Pancreas (tissue), 10 donors: ENCODE results near the gene ELAVL2. TPM values are rescaled to one million over a fixed set of nuclear protein-coding genes. Genes with fewer than 3 reads are reported as not detected.

Experiments
- ATAC-seq, 4 donors: fragments of 200-7000 bp; cut with Tn5 transposase; one replicate each; pipeline versions ENCODE4 v1.8.0 to v1.9.1; 2020; ENCODE audit warnings: mild to moderate bottlenecking in 4 of 4, moderate library complexity in 4 of 4
- DNase-seq, 6 donors: peaks; one replicate each; pipeline ENCODE4 v3.0.0-alpha.2; 2020
- FAIRE-seq: peaks from 2 replicates; lab custom pipeline; 2012; peaks lifted over from hg19 to GRCh38; lab: Jason Lieb, UNC
- H3K27ac ChIP-seq, 4 donors: fragments of 200-600 bp; sonication (generic); 1 replicate in 3 of 4; 2 replicates in 1 of 4; pipeline versions ENCODE4 v1.5.0 to v1.8.0; 2020
- H3K27me3 ChIP-seq, 4 donors: fragments of 200-600 bp; one replicate each; pipeline ENCODE4 v1.8.0; 2021
- H3K36me3 ChIP-seq, 3 donors: fragments of 200-600 bp; sonication (generic) in 1 of 3; one replicate each; pipeline versions ENCODE4 v1.5.0 to v1.8.0; 2020 to 2021
- H3K4me1 ChIP-seq, 3 donors: fragments of 200-600 bp; one replicate each; pipeline ENCODE4 v1.8.0; 2021
- H3K4me3 ChIP-seq, 4 donors: fragments of 200-600 bp; sonication (generic) in 2 of 4; one replicate each; pipeline versions ENCODE4 v1.5.0 to v1.8.0; 2020 to 2021
- H3K9me3 ChIP-seq, 4 donors: fragments of 200-600 bp; one replicate each; pipeline ENCODE4 v1.8.0; 2021
- CTCF ChIP-seq, 4 donors: fragments of 200-600 bp; sonication (generic) in 3 of 4; IDR thresholded peaks; one replicate each; pipeline versions ENCODE4 v1.5.0 to v1.8.0; 2021; ENCODE audit warnings: antibody characterized with exemption in 4 of 4
- WGBS, 2 donors: extraction: QIAGEN DNeasy Blood & Tissue Kit; methylation state at CpG; one replicate each; pipeline ENCODE4 v1.1.7; 2013; 5-methylcytosine and 5-hydroxymethylcytosine counted together
- intact Hi-C, 3 donors: fragments of 100-400 bp; cut with DNase I; formaldehyde crosslinking; loops; one replicate each; pipeline versions ENCODE4 v1.11.1 to v1.14.2; 2022
- polyA plus RNA-seq, 2 donors: library from polyadenylated mRNA; stranded (reverse); fragments of 200-250 nt; gene quantifications; one replicate each; pipeline ENCODE4 v1.2.3, GENCODE V29; 2013
- total RNA-seq, 6 donors: library from RNA; stranded (reverse); fragmentation: NEBNext Ultra II Directional in 4 of 6; extraction: Animal tissue kit (Norgen Biotek cat#: 25700) in 4 of 6; gene quantifications; one replicate each; pipeline versions ENCODE4 v1.2.1 to v1.2.4, GENCODE V29; 2021 to 2023
- donor health status: healthy with polysubstance abuse.
- donor health status: DM: no; HTN: no; CAD: no; lungs with moderate emphysema.
- donor health status: DM: no; HTN: no; CAD: no.
- donor health status: control.
- donor health status: control.
- donor health status: Bipolar disorder and iron deficiency.
- donor health status: DM: yes; HTN: yes; CAD: no.
- donor health status: DM: no; HTN: no; CAD: no.
- donor health status: DM: no; HTN: no; CAD: no.
- donor health status: DM: yes; HTN: yes; CAD: no.

The ELAVL2 gene
- total and polyA plus RNA-seq, 8 donors, result 0.02 to 0.19 (median 0.12) TPM; not detected in 5

- no peak for ATAC-seq
- Histone ChIP-seq H3K4me1 (no peaks in the 10 kb centered on the region), H3K4me3 (no peak overlapping the region), H3K27me3 (no peaks in the 10 kb centered on the region), H3K36me3 (no peaks in the 10 kb centered on the region), H3K9me3 (no peaks in the 10 kb centered on the region), H3K27ac (no peak overlapping the region)
- no peak for FAIRE-seq
- 74 to 82% methylated on average over 10 of the region's 10 CpGs for WGBS, 2 donors
- intact Hi-C loops, result no loop called here
- no peak for DNase-seq
- TF ChIP-seq CTCF (IDR thresholded peaks at IDR 0.05), result no peak
Observed at GRCh38 chr9:23658376-23659258, 167.4 kb downstream of the ELAVL2 start.

- TF ChIP-seq CTCF (IDR thresholded peaks at IDR 0.05), result no peak
- no peak for ATAC-seq
- no peak overlapping the region for H3K27ac ChIP-seq
- intact Hi-C loops, result no loop called here
- no peaks in the 10 kb centered on the region for H3K27me3 ChIP-seq
- H3K9me3 ChIP-seq, result no peaks in the 10 kb centered on the region
- no peak for FAIRE-seq
- H3K4me3 ChIP-seq, result no peak overlapping the region
- 72 to 80% methylated on average over 5 of the region's 5 CpGs for WGBS, 2 donors
- no peaks in the 10 kb centered on the region for H3K36me3 ChIP-seq
- no peak for DNase-seq
- no peaks in the 10 kb centered on the region for H3K4me1 ChIP-seq
Observed at GRCh38 chr9:23651051-23651450, 175.0 kb downstream of the ELAVL2 start.

GRCh38 chr9:23648651-23649050 lies 177.4 kb downstream of the ELAVL2 start:
- Histone ChIP-seq H3K27me3 (no peaks in the 10 kb centered on the region), H3K4me3 (no peak overlapping the region), H3K9me3 (no peaks in the 10 kb centered on the region), H3K36me3 (no peaks in the 10 kb centered on the region), H3K4me1 (no peaks in the 10 kb centered on the region), H3K27ac (no peak overlapping the region)
- 41 to 56% methylated on average over 2 of the region's 2 CpGs for WGBS, 2 donors
- FAIRE-seq (no peak), DNase-seq (no peak), ATAC-seq (no peak)
- TF ChIP-seq CTCF (IDR thresholded peaks at IDR 0.05), result no peak
- intact Hi-C loops, result no loop called here

GRCh38 chr9:23644896-23645295 lies 181.1 kb downstream of the ELAVL2 start:
- TF ChIP-seq CTCF (IDR thresholded peaks at IDR 0.05), result no peak
- Histone ChIP-seq H3K27ac (no peak overlapping the region), H3K36me3 (no peaks in the 10 kb centered on the region), H3K27me3 (no peaks in the 10 kb centered on the region), H3K4me3 (no peak overlapping the region), H3K9me3 (no peaks in the 10 kb centered on the region), H3K4me1 (no peaks in the 10 kb centered on the region)
- WGBS, 2 donors, result 63 to 80% methylated on average over 4 of the region's 4 CpGs
- no peak for ATAC-seq
- DNase-seq, result no peak
- intact Hi-C loops, result no loop called here
- no peak for FAIRE-seq

GRCh38 chr9:23644326-23644725 lies 181.7 kb downstream of the ELAVL2 start:
- no peak for TF ChIP-seq CTCF (IDR thresholded peaks at IDR 0.05)
- Histone ChIP-seq H3K27ac (no peak overlapping the region), H3K36me3 (no peaks in the 10 kb centered on the region), H3K4me3 (no peak overlapping the region), H3K9me3 (no peaks in the 10 kb centered on the region), H3K27me3 (no peaks in the 10 kb centered on the region), H3K4me1 (no peaks in the 10 kb centered on the region)
- FAIRE-seq (no peak), DNase-seq (no peak), ATAC-seq (no peak)
- 50 to 56% methylated on average over 6 of the region's 6 CpGs for WGBS, 2 donors
- intact Hi-C loops, result no loop called here
